HG03135 (cell line): Measurements from ENCODE around the gene JAKMIP2.
"Not testable (repeated sequence)": the region's sequence is repeated elsewhere in the genome, so short reads cannot be mapped to it uniquely, and the experiment has no call there.

ENCODE experiments used
- ATAC-seq: cut with Tn5 transposase; IDR thresholded peaks from one replicate; pipeline ENCODE4 v1.9.1; 2021; ENCODE audit warnings: mild to moderate bottlenecking, moderate library complexity; ENCODE audit not compliant: unreplicated experiment

The JAKMIP2 gene

DNA sequence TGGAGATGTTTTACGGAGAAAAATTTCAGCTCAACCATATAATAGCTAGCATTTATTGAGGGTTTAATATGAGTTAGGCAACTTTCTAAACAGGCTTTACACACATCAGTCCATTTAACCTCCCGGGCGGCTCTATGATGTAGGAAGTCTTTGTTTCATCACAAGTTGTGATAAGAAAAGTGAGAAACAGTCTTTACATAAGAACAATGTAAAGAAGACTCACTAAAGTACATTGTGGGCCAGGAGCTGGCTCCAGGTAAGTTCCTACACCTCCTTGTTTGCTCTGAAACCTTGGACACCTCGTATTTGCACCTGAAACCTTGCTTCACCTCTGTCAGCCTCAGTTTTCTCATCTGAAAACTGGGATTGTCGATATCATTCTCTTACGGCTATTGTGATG, 116.1 kb downstream of the JAKMIP2 start:
- no peak for ATAC-seq

DNA sequence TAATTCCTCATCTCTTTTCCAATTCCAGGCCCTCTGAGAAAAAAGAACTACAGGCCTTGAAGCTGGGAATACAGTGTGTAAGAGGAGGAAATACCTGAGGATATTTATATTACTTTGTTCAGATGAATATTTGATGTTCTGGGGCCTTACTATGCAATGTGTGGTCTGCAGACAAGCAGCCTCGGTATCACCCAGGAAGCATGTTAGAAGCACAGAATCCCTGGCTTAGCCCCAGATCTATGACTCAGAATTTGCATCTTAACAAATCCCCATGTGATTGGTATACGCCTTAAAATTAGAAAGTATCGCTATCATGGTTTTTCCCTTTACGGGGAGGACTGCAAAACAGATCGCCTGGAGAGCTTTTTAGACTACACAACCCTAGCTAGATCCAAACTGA, 121.0 kb downstream of the JAKMIP2 start:
- ATAC-seq: no peak

- ATAC-seq: no peak
Observed at GRCh38 chr5:147659166-147659929, 123.2 kb downstream of the JAKMIP2 start.

DNA sequence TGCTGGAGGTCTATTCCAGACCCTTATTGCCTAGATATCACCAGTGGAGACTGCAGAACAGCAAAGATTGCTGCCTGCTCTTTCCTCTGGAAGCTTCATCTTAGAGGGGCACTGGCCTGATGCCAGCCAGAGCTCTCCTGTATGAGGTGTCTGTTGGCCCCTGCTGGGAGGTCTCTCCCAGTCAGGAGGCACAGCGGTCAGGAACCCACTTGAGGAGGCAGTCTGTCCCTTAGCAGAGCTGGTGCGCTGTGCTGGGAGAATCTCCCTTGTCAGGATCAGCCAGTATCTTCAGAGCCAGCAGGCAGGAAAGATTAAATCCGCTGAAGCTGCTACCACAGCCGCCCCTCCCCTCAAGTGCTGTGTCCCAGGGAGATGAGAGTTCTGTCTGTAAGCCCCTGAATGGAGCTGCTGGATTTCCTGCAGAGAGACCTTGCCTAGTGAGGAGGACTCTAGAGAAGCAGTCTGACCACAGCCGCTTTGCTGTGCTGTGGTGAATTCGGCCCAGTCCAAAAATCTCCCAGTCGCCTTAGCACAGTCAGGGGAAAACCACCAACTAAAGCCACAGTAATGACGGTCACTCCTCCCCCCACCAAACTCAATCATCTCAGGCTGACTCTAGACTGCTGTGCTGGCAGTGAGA, 124.1 kb downstream of the JAKMIP2 start:
- no peak for ATAC-seq

DNA sequence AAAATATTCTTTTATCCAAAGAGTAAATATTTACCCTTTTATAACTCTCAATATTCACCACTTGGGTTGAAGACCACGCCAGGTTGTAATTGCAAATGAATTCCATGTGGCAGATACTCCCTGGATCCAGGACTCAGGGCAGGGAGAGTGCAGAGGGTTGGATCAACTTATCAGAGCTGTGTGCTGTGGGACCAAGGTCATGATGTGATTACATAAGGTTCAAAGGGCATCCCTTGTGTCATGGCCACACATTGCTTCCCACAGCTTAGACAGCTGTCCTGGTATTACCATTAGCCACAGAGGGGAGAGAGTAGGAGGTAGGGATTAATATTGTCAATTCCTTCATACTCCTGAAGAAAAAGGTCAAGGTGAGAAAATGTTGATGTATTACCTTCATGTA, 133.9 kb downstream of the JAKMIP2 start:
- ATAC-seq: no peak

DNA sequence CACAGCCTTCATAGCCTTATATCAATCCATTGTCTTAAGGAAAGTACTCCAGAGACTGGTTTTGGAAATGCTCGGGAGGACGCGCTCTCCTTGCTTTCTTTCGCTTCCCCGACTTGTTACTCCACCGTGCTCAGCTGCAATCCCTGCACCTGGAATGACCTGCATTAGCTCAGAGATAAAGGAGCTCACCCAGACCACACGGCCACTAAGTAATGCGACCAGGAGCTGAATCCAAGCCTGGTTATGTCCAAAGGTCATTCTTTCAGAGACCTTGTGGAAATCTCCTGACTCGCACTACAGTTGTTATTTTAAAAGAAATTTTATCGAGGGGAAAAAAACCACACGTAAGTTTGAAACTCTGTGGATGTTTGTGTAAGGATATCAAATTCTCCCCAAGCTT, 137.3 kb downstream of the JAKMIP2 start:
- ATAC-seq: no peak

- no peak for ATAC-seq
Observed at GRCh38 chr5:147644460-147644859, 138.1 kb downstream of the JAKMIP2 start.

- ATAC-seq: no peak
Observed at GRCh38 chr5:147643142-147643541, 139.4 kb downstream of the JAKMIP2 start.

DNA sequence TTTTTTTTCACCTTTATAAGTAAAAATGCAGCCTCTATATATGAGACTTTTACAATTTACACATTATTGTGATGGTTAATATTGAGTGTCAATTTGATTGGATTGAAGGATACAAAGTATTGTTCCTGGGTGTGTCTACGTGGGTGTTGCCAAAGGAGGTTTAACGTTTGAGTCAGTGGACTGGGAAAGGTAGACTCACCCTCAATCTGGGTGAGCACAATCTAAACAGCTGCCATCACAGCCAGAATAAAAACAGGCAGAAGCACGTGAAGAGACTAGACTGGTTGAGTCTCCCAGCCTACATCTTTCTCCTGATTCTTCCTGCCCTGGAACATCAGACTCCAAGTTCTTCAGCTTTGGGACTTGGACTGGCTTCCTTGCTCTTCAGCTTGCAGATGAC, 139.9 kb downstream of the JAKMIP2 start:
- ATAC-seq: no peak

DNA sequence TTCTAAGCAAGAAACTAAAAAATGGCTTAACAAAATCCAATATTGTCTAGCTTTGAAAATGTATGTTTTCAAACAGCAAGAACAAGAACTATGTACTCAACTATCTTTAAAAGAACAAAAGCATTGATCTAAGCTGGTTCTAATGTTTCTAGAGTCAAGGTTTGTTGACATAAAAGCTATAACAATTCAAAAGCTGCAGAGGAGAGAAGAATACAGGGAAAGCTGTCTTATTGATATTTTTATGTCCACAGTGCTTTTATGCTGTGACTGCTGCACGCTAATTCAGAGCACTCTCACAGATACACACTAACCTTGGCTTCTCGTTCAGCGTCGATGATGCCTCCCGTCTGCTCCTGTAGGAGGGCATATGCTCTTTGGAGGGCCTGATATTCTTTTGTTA, 143.2 kb downstream of the JAKMIP2 start:
- no peak for ATAC-seq

GRCh38 chr5:147636729-147636984, 145.9 kb downstream of the JAKMIP2 start:
- ATAC-seq: no peak

DNA sequence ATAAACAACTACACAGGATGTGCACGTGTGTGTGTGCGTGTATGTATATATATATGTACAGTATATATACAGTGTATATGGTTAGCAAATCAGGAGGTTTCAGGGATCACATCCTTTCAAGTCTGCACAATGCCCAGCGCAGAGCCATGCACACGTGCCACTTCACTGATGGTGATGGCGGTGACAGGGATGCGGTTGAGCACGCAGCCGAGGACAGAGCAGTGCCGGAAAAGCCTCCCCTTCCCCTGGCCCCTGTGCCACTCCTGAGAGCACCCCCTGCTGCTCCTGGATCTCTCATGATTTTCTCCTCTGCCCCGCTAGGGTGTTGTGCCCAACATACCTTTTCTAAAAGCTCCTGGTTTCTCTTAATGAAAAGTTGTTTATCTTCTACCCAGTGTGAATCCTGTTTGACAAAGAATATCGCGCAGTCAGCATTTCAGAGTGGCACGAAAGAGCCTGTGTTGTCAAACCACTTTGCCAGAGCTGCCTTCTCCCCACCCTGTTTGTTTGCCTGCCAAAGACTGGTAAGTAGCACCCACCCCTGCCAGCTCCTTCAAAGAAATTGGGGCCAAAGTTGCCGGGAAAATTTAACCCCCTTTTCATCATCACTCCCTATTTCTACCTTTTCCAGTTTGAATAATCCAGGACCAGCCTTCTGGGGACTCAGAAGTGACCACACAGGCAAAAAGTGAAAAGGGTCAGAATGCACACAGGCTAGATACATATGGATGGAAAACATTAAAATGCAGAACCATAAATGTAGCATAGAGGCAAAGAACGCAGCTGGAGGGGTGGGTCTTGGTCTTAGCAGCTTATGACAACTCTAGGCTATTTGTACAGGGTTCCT, 146.4 kb downstream of the JAKMIP2 start:
- ATAC-seq: no peak

DNA sequence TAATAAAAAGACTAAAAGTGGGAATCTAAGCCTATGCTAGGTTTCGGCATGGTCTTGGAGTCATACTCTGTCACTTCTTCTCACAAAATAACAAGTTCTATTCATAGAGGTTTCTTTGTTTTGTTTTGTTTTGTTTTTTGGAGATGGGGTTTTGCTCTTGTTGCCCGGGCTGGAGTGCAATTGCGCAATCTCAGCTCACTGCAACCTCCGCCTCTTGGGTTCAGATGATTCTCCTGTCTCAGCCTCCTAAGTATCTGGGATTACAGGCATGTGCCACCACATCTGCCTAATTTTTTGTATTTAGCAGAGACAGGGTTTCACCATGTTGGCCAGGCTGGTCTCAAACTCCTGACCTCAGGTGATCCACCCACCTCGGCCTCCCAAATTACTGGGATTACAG, 147.1 kb downstream of the JAKMIP2 start:
- not testable (repeated sequence) for ATAC-seq

DNA sequence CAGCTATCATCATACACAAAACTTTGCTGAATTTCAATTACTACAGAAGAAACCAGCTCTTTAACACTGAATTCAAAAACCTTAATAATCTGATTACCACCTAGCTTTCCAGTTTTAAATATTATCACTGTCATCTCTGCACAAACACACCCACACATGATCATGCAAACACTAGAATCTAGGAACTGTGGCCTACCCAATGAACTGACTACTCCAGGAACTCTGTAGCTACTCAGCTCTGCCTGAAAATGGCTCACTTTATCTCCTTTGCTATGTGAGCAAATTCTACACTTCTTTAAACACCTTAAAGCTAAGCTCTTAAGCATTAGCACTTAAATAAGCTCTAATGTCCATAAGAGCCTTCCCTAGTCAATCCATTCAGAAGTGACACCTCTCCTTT, 149.4 kb downstream of the JAKMIP2 start:
- ATAC-seq: no peak

GRCh38 chr5:147631428-147632003, 151.0 kb downstream of the JAKMIP2 start:
- ATAC-seq: no peak

- no peak for ATAC-seq
Observed at GRCh38 chr5:147629196-147629595, 153.3 kb downstream of the JAKMIP2 start.

DNA sequence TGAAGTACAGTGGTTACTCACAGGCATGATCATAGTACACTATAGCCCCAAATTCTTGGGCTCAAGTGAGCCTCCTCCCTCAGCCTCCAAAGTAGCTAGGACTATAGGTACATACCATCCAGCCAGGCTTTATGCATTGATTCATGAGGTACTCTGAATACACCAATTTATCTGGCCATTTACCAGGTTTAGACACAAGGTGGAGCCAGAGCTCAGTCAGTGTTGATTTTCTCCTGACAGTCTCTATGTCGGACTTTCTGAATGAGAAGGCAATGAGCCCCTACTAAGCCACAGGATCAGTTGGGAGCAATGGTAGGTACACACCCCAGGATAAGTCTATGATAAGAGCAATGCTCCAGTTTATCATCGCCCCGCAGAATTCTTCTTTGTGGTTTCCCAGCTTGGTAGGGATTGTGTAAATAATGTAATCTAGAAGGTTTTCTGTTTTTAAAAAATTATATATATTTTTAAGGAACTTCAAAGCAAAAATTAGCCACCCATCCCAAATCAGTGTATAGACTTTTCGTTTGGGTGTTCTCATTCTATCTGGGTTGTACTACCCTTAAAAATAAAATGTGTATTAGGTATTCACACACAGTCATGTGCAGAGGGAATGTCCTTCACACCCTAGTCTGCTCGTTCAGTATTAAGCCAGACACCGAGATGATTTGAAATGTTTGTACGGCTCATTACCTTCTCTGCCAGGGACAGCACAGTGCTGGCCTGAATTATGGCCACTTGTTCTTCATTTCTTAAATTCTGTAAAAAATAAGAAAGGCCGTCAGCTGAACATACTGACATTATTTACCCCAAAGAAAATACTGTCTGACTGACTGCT, 154.3 kb downstream of the JAKMIP2 start:
- ATAC-seq: peak; percentile 83

GRCh38 chr5:147626464-147626863, 156.1 kb downstream of the JAKMIP2 start:
- no peak for ATAC-seq

DNA sequence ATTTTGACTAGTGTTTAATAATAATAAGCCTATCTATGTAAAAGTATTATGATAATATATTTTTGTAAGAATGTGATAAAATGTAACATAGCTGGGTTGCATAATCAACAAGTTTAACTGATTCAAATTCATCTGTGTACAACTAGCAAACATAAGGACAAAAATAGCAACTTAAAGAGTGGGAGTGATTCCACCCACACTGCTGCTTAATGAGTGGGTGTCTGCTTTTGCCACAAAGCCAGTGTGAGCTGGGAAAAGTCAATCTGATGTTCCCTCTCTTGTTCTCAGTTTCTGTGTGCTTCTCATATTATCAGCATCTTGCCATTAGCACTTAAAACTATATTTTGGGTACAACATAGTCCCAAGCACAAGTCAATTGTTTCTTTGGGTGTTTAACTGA, 161.5 kb downstream of the JAKMIP2 start:
- ATAC-seq: no peak

GRCh38 chr5:147619281-147619878, 163.1 kb downstream of the JAKMIP2 start:
- ATAC-seq: no peak
